ENCODE measurements around the gene C19orf47.
A peak's percentile ranks its signal among the peaks of the same experiment; 100 is the strongest.

C19orf47 gene

GRCh38 chr19:40348125-40348913, at the start of gene C19orf47, which contains the start of gene PLD3:
C19orf47 (minus strand) TSS chr19:40348397; CDS start chr19:40341857, 6,540 bp downstream.
PLD3 (plus strand) TSS chr19:40348695; CDS start chr19:40366484, 17,789 bp downstream.
- peak within 1 kb of the TSS; percentile 70 for H3K27ac ChIP-seq

GRCh38 chr19:40397568-40397906, 49.3 kb upstream of the C19orf47 start:
- no peak overlapping the region for H3K27ac ChIP-seq
- no peak for TF ChIP-seq ZFX (IDR thresholded peaks at IDR 0.05; ENCODE audit: borderline replicate concordance)

More at GRCh38 chr19:40348125-40348913, at the start of gene C19orf47, which contains the start of gene PLD3:
- TF ChIP-seq CTCF (IDR thresholded peaks at IDR 0.05) (no peak), ZFX (IDR thresholded peaks at IDR 0.05; ENCODE audit: borderline replicate concordance) (no peak)

- no peak overlapping the region for H3K27ac ChIP-seq
- TF ChIP-seq CTCF (IDR thresholded peaks at IDR 0.05) (no peak), ZFX (IDR thresholded peaks at IDR 0.05; ENCODE audit: borderline replicate concordance) (no peak)
Observed at GRCh38 chr19:40396886-40397567, 48.8 kb upstream of the C19orf47 start.

- no peak for TF ChIP-seq ZFX (IDR thresholded peaks at IDR 0.05; ENCODE audit: borderline replicate concordance)
- TF ChIP-seq CTCF (IDR thresholded peaks at IDR 0.05) = no peak
- no peak overlapping the region for H3K27ac ChIP-seq
Observed at GRCh38 chr19:40395956-40396355, 47.8 kb upstream of the C19orf47 start.

- no peak overlapping the region for H3K27ac ChIP-seq
Observed at GRCh38 chr19:40394816-40395210, 46.6 kb upstream of the C19orf47 start.

GRCh38 chr19:40393894-40394815, 46.0 kb upstream of the C19orf47 start:
- TF ChIP-seq ZFX (IDR thresholded peaks at IDR 0.05; ENCODE audit: borderline replicate concordance) = no peak
- no peak for TF ChIP-seq CTCF (IDR thresholded peaks at IDR 0.05)
- no peak overlapping the region for H3K27ac ChIP-seq

More at GRCh38 chr19:40394816-40395210, 46.6 kb upstream of the C19orf47 start:
- TF ChIP-seq ZFX (IDR thresholded peaks at IDR 0.05; ENCODE audit: borderline replicate concordance) (no peak), CTCF (IDR thresholded peaks at IDR 0.05) (no peak)

GRCh38 chr19:40392894-40393517, 44.8 kb upstream of the C19orf47 start:
- H3K27ac ChIP-seq = no peak overlapping the region
- TF ChIP-seq CTCF (IDR thresholded peaks at IDR 0.05) (peak; percentile 69), ZFX (IDR thresholded peaks at IDR 0.05; ENCODE audit: borderline replicate concordance) (no peak)

Measured in 22Rv1 (cell line).